Gastrocnemius medialis (tissue), 4 donors: ENCODE data around the gene CTNNA2.

Experiments used
- CTCF ChIP-seq, 5 experiments: fragments of 450-650 bp in 3 of 5; fragments of 200-600 bp in 2 of 5; sonication (generic) in 2 of 5; IDR thresholded peaks in 4 of 5; conservative IDR thresholded peaks in 1 of 5; 1 replicate in 4 of 5; 2 replicates in 1 of 5; pipeline ENCODE4 v1.5.1; 2016 to 2019; ENCODE audit warnings: antibody characterized with exemption in 5 of 5, mild to moderate bottlenecking in 3 of 5, moderate library complexity in 3 of 5
- POLR2A ChIP-seq, 2 donors: fragments of 450-650 bp; IDR thresholded peaks; one replicate each; pipeline ENCODE4 v1.6.1; 2017; ENCODE audit warnings: antibody characterized with exemption in 2 of 2, mild to moderate bottlenecking in 2 of 2, moderate library complexity in 2 of 2

- TF ChIP-seq CTCF (IDR thresholded peaks at IDR 0.05 in 4 of 5, conservative IDR thresholded peaks at IDR 0.05 in 1 of 5) (no peak), POLR2A (IDR thresholded peaks at IDR 0.05) (no peak)
Measured at GRCh38 chr2:79700651-79701050, 187.8 kb downstream of the CTNNA2 start.
